ENCODE data around the gene SHISA5.

DNA sequence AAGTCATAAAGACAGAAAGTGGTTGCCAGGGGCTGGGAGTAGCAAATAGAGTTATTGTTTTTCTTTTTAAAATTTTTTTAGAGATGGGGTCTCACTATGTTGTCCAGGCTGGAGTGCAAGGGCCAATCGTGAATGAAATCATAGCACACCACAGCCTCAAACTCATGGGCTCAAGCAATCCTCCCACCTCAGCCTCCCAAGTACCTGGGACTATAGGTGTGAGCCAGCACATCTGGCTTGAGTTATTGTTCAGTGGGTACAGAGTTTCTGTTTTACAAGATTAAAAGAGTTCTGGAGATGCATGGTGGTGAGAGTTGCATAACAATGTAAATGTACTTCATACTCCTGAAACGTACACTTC is 29.0 kb upstream of the SHISA5 start:
- no peak for TF ChIP-seq ZFX (IDR thresholded peaks at IDR 0.05)
- TF ChIP-seq, protein P1, sequence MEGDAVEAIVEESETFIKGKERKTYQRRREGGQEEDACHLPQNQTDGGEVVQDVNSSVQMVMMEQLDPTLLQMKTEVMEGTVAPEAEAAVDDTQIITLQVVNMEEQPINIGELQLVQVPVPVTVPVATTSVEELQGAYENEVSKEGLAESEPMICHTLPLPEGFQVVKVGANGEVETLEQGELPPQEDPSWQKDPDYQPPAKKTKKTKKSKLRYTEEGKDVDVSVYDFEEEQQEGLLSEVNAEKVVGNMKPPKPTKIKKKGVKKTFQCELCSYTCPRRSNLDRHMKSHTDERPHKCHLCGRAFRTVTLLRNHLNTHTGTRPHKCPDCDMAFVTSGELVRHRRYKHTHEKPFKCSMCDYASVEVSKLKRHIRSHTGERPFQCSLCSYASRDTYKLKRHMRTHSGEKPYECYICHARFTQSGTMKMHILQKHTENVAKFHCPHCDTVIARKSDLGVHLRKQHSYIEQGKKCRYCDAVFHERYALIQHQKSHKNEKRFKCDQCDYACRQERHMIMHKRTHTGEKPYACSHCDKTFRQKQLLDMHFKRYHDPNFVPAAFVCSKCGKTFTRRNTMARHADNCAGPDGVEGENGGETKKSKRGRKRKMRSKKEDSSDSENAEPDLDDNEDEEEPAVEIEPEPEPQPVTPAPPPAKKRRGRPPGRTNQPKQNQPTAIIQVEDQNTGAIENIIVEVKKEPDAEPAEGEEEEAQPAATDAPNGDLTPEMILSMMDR (conservative IDR thresholded peaks at IDR 0.05) = no peak
